Posterior cingulate gyrus (tissue), 11 donors: ENCODE measurements around the gene MEGF6.

ENCODE experiments used
- DNase-seq, 10 donors: peaks; one replicate each; pipeline versions ENCODE4 v3.0.0 to v3.0.0-alpha.2; 2020 to 2021; ENCODE audit warnings: mixed read lengths in 3 of 10
- intact Hi-C: fragments of 100-400 bp; cut with DNase I; formaldehyde crosslinking; loops from one replicate; pipeline ENCODE4 v1.15.1; 2023

MEGF6 gene

GRCh38 chr1:3456964-3457909 lies 154.1 kb downstream of the MEGF6 start:
- intact Hi-C loops, result no loop called here
- DNase-seq, result peak in 1 of 10 donors; percentile 76

GRCh38 chr1:3456449-3456963 lies 154.8 kb downstream of the MEGF6 start:
- no peak for DNase-seq
- intact Hi-C loops, result no loop called here

- intact Hi-C loops, result no loop called here
- DNase-seq, result peak in 1 of 10 donors; percentile 64
Observed at GRCh38 chr1:3455670-3456448, 155.4 kb downstream of the MEGF6 start.

GRCh38 chr1:3454811-3455618 lies 156.3 kb downstream of the MEGF6 start:
- intact Hi-C loops, result loop anchor here (5.0 kb wide), 2 partner anchors 162 to 347 kb away; no protein-coding TSS in a partner anchor
- peak in 1 of 10 donors; percentile 61 for DNase-seq

GRCh38 chr1:3453891-3454810 lies 157.2 kb downstream of the MEGF6 start, which contains the start of gene ARHGEF16:
Gene ARHGEF16, plus strand, starts transcription at chr1:3454665. Its CDS starts 8,420 bp downstream, at chr1:3463085.
- DNase-seq, result peak in 3 of 10 donors; percentile 52 to 88 (median 86)
- intact Hi-C loops, result loop anchor here (1.0 to 5.0 kb wide), 3 partner anchors 30 to 348 kb away; no protein-coding TSS in a partner anchor

- intact Hi-C loops, result loop anchor here (1.0 to 5.0 kb wide), 3 partner anchors 31 to 349 kb away; no protein-coding TSS in a partner anchor
Observed at GRCh38 chr1:3453203-3453761, 158.0 kb downstream of the MEGF6 start.

GRCh38 chr1:3452866-3453175 lies 158.5 kb downstream of the MEGF6 start:
- intact Hi-C loops, result loop anchor here (1.0 to 5.0 kb wide), 3 partner anchors 31 to 349 kb away; no protein-coding TSS in a partner anchor
- DNase-seq, result peak in 1 of 10 donors; percentile 64

More at GRCh38 chr1:3453203-3453761, 158.0 kb downstream of the MEGF6 start:
- DNase-seq, result peak; percentile 56 to 96 (median 78)

GRCh38 chr1:3451994-3452865 lies 159.1 kb downstream of the MEGF6 start:
- intact Hi-C loops, result loop anchor here (5.0 kb wide), 2 partner anchors 165 to 350 kb away; no protein-coding TSS in a partner anchor
- DNase-seq, result peak in 1 of 10 donors; percentile 55

GRCh38 chr1:3450983-3451382 lies 160.3 kb downstream of the MEGF6 start:
- intact Hi-C loops, result loop anchor here (5.0 kb wide), 2 partner anchors 166 to 351 kb away; no protein-coding TSS in a partner anchor
- DNase-seq, result peak in 1 of 10 donors; percentile 36

GRCh38 chr1:3450202-3450863 lies 161.0 kb downstream of the MEGF6 start:
- no peak for DNase-seq
- intact Hi-C loops, result loop anchor here (5.0 kb wide), 2 partner anchors 167 to 352 kb away; no protein-coding TSS in a partner anchor

GRCh38 chr1:3444736-3445135 lies 166.6 kb downstream of the MEGF6 start:
- intact Hi-C loops, result no loop called here
- peak in 2 of 10 donors; percentile 31 to 68 for DNase-seq

GRCh38 chr1:3444298-3444697 lies 167.0 kb downstream of the MEGF6 start:
- DNase-seq, result peak in 2 of 10 donors; percentile 41 to 66
- intact Hi-C loops, result no loop called here

GRCh38 chr1:3443807-3444206 lies 167.5 kb downstream of the MEGF6 start:
- peak in 2 of 10 donors; percentile 27 to 49 for DNase-seq

GRCh38 chr1:3442901-3443300 lies 168.4 kb downstream of the MEGF6 start:
- peak in 2 of 10 donors; percentile 33 to 77 for DNase-seq
- intact Hi-C loops, result no loop called here

More at GRCh38 chr1:3443807-3444206, 167.5 kb downstream of the MEGF6 start:
- intact Hi-C loops, result no loop called here

- intact Hi-C loops, result no loop called here
- peak in 2 of 10 donors; percentile 54 to 67 for DNase-seq
Observed at GRCh38 chr1:3442331-3442730, 169.0 kb downstream of the MEGF6 start.

- DNase-seq, result peak in 2 of 10 donors; percentile 72 to 74
- intact Hi-C loops, result no loop called here
Observed at GRCh38 chr1:3441880-3442279, 169.4 kb downstream of the MEGF6 start.
